Adrenal gland (tissue), 5 donors: ENCODE data around the gene CEP250.

Experiments used
- CTCF ChIP-seq, 6 experiments: fragments of 450-650 bp in 4 of 6; fragments of 200-600 bp in 2 of 6; sonication (generic) in 1 of 6; IDR thresholded peaks; 1 replicate in 5 of 6; 2 replicates in 1 of 6; pipeline versions ENCODE4 v1.5.1 to v1.8.0; 2016 to 2021; ENCODE audit warnings: antibody characterized with exemption in 6 of 6, mild to moderate bottlenecking in 2 of 6, moderate library complexity in 1 of 6
- POLR2A ChIP-seq, 2 donors: fragments of 450-650 bp; IDR thresholded peaks; one replicate each; pipeline ENCODE4 v1.6.1; 2017; ENCODE audit warnings: antibody characterized with exemption in 2 of 2, mild to moderate bottlenecking in 2 of 2, moderate library complexity in 1 of 2
- donor health status: DM: no; HTN: no; CAD: no.

- TF ChIP-seq CTCF (IDR thresholded peaks at IDR 0.05) = no peak
- TF ChIP-seq POLR2A (IDR thresholded peaks at IDR 0.05) = no peak
Observed at GRCh38 chr20:35443003-35443402, 12.4 kb upstream of the CEP250 start.
